GM10847 (cell line): ENCODE measurements around the gene LRPPRC.

ENCODE experiments used
- POLR2A ChIP-seq: IDR thresholded peaks from 2 replicates; pipeline ENCODE4 v1.6.1; 2011; ENCODE audit not compliant: insufficient read length; ENCODE audit errors: extremely low read depth

LRPPRC gene

GRCh38 chr2:43995733-43996533 is at the start of gene LRPPRC:
LRPPRC (minus strand) TSS chr2:43995989; CDS start chr2:43995947, 42 bp downstream.
- peak; percentile 88 for TF ChIP-seq POLR2A

DNA sequence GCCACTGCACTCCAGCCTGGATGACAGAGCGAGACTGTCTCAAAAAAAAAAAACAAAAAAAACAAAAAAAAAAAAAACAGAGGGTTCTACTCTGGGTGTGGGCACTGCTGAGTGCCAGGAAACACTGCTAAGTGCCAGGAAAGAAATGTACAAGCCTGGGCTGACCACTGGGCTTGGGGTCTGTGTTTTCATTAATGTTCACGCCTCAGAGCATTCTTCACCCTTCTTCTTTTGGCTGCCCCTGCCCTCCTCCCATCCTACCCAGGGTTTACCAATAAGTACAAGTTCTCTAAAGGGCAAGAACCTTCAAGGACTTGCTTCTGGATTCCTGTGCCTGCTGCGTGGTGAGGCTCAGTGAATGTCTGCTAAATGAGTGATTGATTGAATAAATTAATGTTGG is 49.3 kb upstream of the LRPPRC start:
- TF ChIP-seq POLR2A = no peak

DNA sequence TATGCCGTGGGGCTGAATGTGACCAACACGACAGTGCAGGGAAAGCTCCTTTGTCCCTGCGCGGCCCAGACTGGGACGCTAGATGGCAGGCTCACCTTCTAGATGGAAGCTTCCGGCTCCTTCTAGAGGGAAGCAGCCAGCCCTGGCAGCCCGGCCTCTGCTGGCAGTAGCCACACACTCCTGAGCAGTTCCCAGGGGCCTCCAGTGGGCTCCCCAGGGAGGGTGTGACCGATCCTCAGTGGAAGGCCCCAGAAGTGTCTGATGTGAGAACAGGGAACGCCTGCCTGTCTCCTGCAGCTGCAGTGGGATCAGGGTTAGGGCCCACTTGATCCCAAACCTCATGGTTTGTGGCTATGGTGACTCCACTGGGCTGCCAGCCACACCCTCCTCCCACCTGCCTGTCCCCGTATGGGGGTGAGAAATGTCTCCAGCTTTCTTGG is 48.5 kb upstream of the LRPPRC start:
- TF ChIP-seq POLR2A = no peak

GRCh38 chr2:44040365-44040764 is 44.6 kb upstream of the LRPPRC start:
- no peak for TF ChIP-seq POLR2A

- TF ChIP-seq POLR2A = no peak
Measured at GRCh38 chr2:44038277-44038676, 42.5 kb upstream of the LRPPRC start.

- TF ChIP-seq POLR2A = no peak
Measured at GRCh38 chr2:44037221-44037620, 41.4 kb upstream of the LRPPRC start.

DNA sequence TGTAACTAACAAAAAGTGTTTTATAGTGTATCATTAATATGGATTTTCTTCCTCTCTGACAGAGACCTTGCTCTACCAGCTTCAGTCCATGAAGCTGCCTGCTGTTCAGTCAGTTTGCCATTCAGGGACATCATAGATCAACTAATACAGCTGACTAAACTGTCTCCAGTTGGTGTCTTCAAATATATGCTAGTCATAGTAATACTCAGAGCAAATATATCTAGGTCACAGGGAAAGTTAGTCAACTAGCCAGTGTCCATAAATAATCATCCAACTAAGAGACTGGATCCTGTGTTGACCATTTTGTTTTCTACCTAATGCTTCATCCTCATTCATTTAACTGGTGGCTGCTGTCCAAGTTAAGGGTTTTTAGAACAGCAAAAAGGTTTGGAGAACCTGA is 38.2 kb upstream of the LRPPRC start:
- TF ChIP-seq POLR2A = no peak

DNA sequence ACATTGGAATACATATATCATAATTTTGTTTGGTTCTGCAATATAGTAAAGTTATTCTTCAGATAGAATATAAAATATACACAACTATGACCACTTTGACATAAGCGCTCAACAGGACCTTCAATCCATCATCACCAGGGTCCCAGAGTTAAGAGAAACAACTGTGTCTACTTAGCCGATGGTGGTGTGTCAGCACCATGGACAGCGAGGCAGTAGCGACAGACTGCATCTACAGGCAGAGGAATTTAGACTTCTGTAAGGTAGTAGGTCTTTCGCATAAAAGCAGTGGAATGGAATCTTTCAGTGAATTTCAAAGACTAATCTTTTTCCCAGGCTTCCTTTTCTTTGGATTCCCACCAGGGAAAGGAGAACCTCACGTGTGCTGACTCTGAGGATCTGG is 20.5 kb upstream of the LRPPRC start:
- TF ChIP-seq POLR2A = no peak

DNA sequence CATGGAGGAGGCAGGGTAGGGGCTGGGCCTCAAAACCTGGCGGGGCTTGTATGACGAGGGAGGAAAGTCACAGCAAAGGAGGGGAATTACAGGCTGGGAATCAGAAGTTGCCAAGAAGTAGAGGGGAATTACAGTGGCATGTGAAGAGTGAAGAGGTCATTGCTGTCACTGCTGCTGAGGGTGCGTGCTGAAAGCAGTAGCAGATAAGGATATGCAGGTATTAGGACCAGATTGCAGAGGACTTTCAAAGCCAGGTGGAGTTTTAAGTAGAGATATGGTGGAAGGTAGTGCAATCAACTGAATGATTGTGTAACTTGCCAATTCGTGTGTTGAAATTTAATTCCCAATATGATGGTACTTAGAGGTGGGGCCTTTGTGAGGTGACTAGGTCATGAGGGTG is 19.4 kb upstream of the LRPPRC start:
- no peak for TF ChIP-seq POLR2A

DNA sequence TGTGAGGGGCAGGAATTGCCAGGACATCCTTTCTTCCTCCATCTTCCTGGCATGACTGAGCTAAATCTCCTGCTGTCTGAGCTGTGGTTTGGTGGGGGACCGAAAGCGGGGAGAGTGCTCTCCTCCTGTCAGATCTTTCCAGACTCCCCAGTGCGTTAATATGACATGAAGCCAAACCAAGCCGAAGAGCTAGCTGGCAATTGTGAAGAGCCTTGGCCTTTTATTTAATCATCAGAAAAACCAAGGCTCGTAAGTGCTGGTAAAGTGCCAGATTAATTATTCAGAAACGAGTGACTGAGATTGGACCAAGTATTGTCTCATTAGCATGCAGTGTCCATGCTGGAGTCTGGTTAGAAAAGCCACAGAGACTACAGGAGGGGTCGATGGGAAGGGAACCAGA is 14.5 kb upstream of the LRPPRC start:
- TF ChIP-seq POLR2A = no peak

GRCh38 chr2:44009136-44009735 is 13.4 kb upstream of the LRPPRC start:
- TF ChIP-seq POLR2A = no peak

GRCh38 chr2:44005846-44006245 is 10.1 kb upstream of the LRPPRC start:
- TF ChIP-seq POLR2A = no peak

DNA sequence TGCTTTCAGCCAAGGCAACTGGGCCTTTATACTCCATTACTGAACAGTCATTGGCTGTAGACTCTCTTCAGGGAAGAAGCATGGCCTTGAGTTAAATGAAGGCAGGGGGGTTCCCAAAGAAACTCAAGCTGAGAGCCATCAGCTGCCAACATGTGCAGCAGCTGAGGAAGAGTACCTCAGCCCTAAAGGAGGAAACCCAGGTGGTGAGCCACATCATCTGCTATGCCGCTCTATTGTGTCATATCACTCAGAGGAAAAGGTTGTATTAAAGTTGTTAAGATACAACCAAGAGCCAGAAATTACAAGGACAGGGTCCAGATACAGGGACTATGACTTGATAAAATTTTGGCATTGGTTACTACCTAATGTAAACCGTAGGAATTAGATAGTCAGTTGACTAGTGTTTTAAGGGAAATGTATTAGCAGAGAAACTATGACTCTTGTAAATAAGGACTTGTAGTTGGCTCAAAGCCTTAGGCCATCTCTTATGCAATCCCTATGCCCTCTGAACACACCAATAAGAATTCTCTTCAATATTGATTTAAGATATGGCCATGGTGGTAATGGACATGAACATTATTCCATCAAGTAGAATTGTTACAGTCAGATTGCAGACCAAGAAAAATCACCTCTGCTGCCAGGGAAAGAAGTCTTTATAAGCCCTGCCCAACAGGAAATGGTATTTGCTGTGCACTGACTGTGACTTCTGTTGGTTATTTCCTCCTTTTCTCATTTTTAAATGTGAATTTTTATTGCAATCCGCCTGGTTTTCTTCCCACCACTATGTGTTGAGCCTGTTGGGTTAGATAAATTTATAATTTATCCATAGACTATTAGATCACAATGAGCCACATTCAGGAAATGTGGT is 9.2 kb upstream of the LRPPRC start:
- no peak for TF ChIP-seq POLR2A

DNA sequence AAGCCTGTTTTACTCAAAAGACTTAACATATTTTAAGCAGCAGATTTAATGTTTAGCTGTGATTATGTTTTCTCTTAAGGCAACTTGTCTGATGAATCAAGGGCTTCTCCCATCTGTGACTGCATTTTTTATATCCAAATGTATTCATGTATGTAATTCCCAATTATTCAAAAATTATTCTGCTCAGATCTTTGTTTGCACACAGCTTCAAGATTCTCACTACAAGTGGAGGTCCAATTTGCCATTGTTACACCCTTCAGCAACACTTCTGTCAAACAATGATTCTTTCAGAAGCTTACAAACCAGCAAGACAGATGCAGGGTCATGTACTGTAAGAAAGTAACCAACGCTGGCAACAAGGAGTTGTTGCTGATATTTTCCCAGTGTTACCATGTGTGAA is 5.9 kb upstream of the LRPPRC start:
- TF ChIP-seq POLR2A = no peak

- TF ChIP-seq POLR2A = no peak
Measured at GRCh38 chr2:43998263-43998662, 2.5 kb upstream of the LRPPRC start.

DNA sequence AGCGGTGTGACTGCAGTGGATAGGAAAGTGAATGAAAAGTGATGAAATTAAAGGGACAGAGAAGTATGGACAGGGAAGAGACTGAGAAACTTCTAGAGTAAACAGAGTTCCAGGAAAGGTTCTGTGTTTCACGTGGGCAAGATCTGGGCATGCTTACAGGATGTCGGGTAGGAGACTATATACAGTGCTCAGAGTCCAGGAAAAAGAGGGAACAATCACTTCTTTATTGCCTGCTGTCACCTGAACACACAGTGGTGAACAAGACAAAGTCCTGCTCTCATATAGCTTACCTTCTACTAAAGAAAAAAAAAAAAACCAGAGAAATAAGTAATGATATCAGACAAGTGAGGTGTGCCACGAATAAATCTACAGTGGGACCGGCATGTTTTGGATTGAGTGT is 2.4 kb downstream of the LRPPRC start:
- TF ChIP-seq POLR2A = no peak

DNA sequence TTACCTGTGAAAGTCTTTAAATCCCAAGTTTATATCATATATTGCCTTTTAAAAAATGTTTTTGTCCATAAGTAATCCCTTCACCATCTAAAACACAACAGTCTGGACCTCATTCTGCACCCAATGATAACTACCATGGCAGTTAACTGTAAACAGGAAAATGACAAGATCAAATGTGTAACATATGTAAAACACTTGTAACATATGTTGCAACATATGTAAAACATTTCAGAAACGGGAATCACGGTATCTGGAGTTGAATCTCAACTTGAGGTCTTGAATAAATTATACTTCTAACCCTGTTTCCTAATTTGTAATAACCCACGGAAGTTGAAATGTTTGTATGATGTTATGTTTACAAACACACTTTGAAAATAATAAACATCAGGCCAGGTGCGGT is 6.2 kb downstream of the LRPPRC start:
- TF ChIP-seq POLR2A = no peak

GRCh38 chr2:43986600-43986999 is 9.2 kb downstream of the LRPPRC start:
- no peak for TF ChIP-seq POLR2A
